IPS-11a (cell line): Measurements from ENCODE around the gene RNF167.
A peak's percentile ranks its signal among the peaks of the same experiment; 100 is the strongest.

Experiments used
- H3K4me3 ChIP-seq: one replicate; pipeline ENCODE4 v1.5.1; 2013; ENCODE audit warnings: low read depth, low read length, control low read depth

The RNF167 gene

DNA sequence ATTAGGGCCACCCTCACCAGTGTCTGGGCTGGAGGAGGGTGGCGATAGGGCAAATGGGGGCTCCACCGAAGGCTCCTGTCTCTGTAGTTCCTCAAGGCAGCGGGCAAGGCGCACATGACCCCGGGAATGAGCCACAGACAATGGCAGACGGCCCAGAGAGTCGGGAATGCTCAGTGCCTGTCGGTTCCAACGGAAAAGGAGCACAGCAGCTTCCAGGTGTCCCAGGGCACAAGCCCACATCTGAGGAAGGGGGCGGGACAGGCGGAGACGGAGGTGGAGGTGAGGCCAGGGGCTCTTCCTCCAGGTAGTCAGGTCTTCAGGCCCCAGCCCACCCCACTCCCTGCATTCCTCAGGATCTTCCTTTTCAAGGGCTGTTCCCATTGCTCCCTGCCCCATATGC lies 32.7 kb downstream of the RNF167 start:
- no peak overlapping the region for H3K4me3 ChIP-seq

DNA sequence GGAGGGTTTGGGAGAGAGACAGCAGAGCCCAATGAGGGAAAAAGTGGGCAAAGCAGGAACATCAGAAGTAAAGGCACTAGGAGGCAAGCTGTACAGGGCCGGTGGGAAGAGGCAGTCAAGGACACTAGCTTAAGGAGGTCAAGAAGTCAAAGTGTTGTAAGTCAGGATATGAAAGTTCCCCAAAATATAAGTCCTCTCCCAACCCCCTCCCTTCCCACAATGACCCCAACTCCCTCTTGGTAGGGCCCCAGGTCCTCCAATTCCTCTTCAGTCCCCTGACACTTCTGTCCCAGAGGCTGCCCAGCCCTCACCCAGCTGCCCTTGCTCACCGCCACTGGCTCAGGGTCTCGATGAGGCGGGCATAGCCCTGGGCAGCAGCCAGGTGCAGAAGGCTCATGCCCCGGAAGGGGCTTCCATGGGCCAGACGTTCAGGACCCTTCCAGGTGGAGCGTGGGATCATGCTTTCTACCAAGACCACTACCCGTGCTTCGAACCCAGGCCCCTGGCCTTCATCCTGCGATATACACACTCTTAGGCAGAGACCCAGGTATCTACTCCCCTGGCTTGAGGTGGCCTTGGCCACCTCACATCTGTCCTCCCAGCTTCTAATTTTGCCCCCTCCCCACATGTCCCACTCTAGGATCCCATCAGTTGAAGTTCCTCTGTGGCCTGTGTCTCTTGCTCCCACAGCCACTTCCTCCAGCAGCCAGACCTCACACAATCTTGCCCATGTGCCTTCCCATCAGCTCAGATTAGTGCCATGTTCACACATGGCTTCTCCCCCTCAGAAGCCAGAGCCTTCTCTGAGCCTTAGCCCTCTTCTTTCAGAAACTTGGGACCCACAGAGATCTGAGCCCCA lies 33.4 kb downstream of the RNF167 start:
- no peak overlapping the region for H3K4me3 ChIP-seq

- no peak overlapping the region for H3K4me3 ChIP-seq
Observed at GRCh38 chr17:4974115-4974670, 34.1 kb downstream of the RNF167 start.

DNA sequence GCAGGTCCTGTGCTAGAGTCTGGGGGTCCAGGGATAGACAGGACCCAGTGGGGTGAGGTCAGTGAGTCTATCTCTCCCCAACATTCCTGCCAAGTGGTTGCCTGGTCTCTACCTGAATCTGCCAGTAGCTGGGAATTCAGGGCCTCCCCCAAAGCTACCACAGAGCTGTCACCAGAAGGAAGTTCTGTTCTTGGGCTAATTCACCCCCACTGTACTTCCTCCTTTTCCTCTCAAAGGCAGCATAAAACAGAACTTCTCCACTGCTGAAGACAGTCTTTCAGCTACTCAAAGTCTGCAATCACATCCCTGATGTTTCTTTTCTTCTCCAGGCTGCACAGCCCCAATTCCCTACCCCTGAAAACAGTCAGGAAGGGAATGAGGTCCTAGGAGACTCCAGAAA lies 38.7 kb downstream of the RNF167 start:
- H3K4me3 ChIP-seq: no peak overlapping the region

GRCh38 chr17:4980644-4981216 lies 40.7 kb downstream of the RNF167 start:
- no peak overlapping the region for H3K4me3 ChIP-seq

- no peak overlapping the region for H3K4me3 ChIP-seq
Observed at GRCh38 chr17:4982305-4982704, 42.2 kb downstream of the RNF167 start.

DNA sequence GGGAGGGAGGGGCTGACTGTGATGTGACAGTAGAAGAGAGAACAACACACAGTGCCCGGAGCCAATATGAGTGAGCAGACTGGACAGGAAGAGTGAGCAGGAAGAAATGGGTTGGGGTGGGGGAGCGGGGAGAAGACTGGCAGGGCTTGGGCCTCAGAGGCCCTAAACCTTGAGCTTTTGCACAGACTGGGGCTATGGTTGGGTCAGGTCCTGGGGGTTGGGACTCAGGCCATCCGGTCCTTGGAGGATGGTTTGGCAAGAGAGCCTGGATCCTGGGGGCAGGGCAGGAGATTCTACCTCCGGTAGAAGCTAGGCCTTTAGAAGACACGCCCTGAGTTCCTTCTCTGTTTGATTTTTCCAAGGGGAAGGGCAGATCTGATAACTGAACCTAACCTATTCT lies 46.3 kb downstream of the RNF167 start:
- H3K4me3 ChIP-seq: peak overlapping the region; percentile 44

GRCh38 chr17:4986951-4987766 lies 47.1 kb downstream of the RNF167 start, which contains the start of gene CAMTA2:
CAMTA2 (minus strand) TSS chr17:4987675; CDS start chr17:4986222, 1,453 bp downstream.
- H3K4me3 ChIP-seq: peak within 1 kb of the TSS; percentile 44

GRCh38 chr17:4987767-4988567 lies 47.9 kb downstream of the RNF167 start:
- H3K4me3 ChIP-seq: peak overlapping the region; percentile 44

DNA sequence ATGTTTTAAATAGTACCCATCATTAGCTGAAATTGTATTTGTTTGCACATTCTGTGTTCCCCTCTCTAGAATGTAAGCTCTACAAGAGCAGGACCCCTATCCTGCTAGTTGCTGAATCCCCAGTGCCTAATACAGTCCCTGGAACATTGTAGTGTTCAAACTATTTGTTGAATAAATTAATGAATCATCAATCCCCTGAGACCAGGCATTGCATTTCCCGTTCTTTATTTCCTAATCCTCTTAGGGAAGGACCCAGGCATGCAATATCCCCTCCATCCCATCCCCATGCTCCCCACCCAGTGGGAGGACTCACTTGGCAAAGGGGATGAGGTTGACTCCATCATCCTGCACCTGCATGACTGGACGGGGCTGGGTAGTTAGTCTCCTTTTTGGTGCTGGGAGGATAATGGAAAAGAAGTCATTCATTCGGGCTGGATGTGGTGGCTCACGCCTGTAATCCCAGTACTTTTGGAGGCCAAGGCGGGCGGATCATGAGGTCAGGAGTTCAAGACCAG lies 54.1 kb downstream of the RNF167 start:
- no peak overlapping the region for H3K4me3 ChIP-seq
